ENCODE results near the gene TBC1D5.

- TF ChIP-seq, protein P1, sequence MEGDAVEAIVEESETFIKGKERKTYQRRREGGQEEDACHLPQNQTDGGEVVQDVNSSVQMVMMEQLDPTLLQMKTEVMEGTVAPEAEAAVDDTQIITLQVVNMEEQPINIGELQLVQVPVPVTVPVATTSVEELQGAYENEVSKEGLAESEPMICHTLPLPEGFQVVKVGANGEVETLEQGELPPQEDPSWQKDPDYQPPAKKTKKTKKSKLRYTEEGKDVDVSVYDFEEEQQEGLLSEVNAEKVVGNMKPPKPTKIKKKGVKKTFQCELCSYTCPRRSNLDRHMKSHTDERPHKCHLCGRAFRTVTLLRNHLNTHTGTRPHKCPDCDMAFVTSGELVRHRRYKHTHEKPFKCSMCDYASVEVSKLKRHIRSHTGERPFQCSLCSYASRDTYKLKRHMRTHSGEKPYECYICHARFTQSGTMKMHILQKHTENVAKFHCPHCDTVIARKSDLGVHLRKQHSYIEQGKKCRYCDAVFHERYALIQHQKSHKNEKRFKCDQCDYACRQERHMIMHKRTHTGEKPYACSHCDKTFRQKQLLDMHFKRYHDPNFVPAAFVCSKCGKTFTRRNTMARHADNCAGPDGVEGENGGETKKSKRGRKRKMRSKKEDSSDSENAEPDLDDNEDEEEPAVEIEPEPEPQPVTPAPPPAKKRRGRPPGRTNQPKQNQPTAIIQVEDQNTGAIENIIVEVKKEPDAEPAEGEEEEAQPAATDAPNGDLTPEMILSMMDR (IDR thresholded peaks at IDR 0.05 in 8 of 11, conservative IDR thresholded peaks at IDR 0.05 in 3 of 11): no peak
- TF ChIP-seq POLR2AphosphoS5 (IDR thresholded peaks at IDR 0.05) (no peak), POLR2A (IDR thresholded peaks at IDR 0.05) (no peak)
Measured at GRCh38 chr3:17571686-17572085, 170.7 kb downstream of the TBC1D5 start.
